ENCODE data around the gene NRSN1. TPM values are rescaled to one million over a fixed set of nuclear protein-coding genes. Genes with fewer than 3 reads are reported as not detected.

The NRSN1 gene
- total and polyA plus RNA-seq, 2 of the 13 experiments (the other 11 are each of a cell fraction or from before 2014, with no cell fraction given) = not detected

- TF ChIP-seq POGZ (CRISPR knock-in tag; IDR thresholded peaks at IDR 0.05) (no peak), ZNF143 (CRISPR knock-in tag; IDR thresholded peaks at IDR 0.05) (no peak), PLRG1 (conservative IDR thresholded peaks at IDR 0.05) (no peak), AKAP8 (CRISPR knock-in tag; IDR thresholded peaks at IDR 0.05) (no peak)
Measured at GRCh38 chr6:24089736-24090135, 36.3 kb upstream of the NRSN1 start (continued).

GRCh38 chr6:24092407-24092806 lies 33.6 kb upstream of the NRSN1 start:
- no peak for DNase-seq (ENCODE audit: low spot score)
- ChIA-PET CTCF (ENCODE audit: low intra/inter-chr PET ratio, low total read pairs) (no interaction called here), POLR2A (no interaction called here)
- BruUV-seq (replicated peaks) = no TSS peak
- intact Hi-C loops (cut with micrococcal nuclease; ENCODE audit: unreplicated experiment) (no loop called here), in situ Hi-C loops (cut with HindIII; ENCODE audit: extremely low pct_ligation_motif_present, low pct_unique_long_range_greater_than_20kb) (no loop called here)
- no peak for ATAC-seq
- H3K27ac ChIP-seq (ENCODE audit: extremely low read length, insufficient read depth, low read length) = no peak overlapping the region
- no peaks in the 10 kb centered on the region for H3K9me3 ChIP-seq (ENCODE audit: low read length)
- H4K20me1 ChIP-seq (ENCODE audit: insufficient read depth, low read length) = no peaks in the 10 kb centered on the region
- no peaks in the 10 kb centered on the region for H3K36me3 ChIP-seq (replicated peaks in 1 of 2; ENCODE audit: control insufficient read depth in 1 of 2, insufficient read depth in 2 of 2, low read length in 2 of 2)
- H2AFZ ChIP-seq (ENCODE audit: low read length) = no peak overlapping the region
- H3K4me1 ChIP-seq (ENCODE audit: insufficient read depth, low read length) = no peaks in the 10 kb centered on the region
- TF ChIP-seq ZNF18 (CRISPR knock-in tag; IDR thresholded peaks at IDR 0.05; ENCODE audit: insufficient replicate concordance) = no peak
- TF ChIP-seq SETDB1 (CRISPR knock-in tag; IDR thresholded peaks at IDR 0.05; ENCODE audit: borderline replicate concordance) = no peak
- no peak for TF ChIP-seq ZNF136 (CRISPR knock-in tag; IDR thresholded peaks at IDR 0.05; ENCODE audit: low read depth)
- no peak for TF ChIP-seq ZNF430 (CRISPR knock-in tag; IDR thresholded peaks at IDR 0.05)
- TF ChIP-seq RNF2 (conservative IDR thresholded peaks at IDR 0.05; ENCODE audit: low read depth) = no peak
- TF ChIP-seq ZNF644 (CRISPR knock-in tag; IDR thresholded peaks at IDR 0.05; ENCODE audit: low read depth) = no peak
- no peak for TF ChIP-seq CENPBD1 (CRISPR knock-in tag; IDR thresholded peaks at IDR 0.05; ENCODE audit: borderline replicate concordance, low read depth)
- TF ChIP-seq DMAP1 (CRISPR knock-in tag; IDR thresholded peaks at IDR 0.05) = no peak
- no peak for TF ChIP-seq NFYC (CRISPR knock-in tag; IDR thresholded peaks at IDR 0.05)
- TF ChIP-seq NAIF1 (CRISPR knock-in tag; IDR thresholded peaks at IDR 0.05; ENCODE audit: borderline replicate concordance) = no peak
- no peak for TF ChIP-seq KDM5B (CRISPR knock-in tag; IDR thresholded peaks at IDR 0.05; ENCODE audit: borderline replicate concordance)
- TF ChIP-seq REXO4 (CRISPR knock-in tag; IDR thresholded peaks at IDR 0.05; ENCODE audit: borderline replicate concordance) = no peak
- no peak for TF ChIP-seq SALL1 (CRISPR knock-in tag; IDR thresholded peaks at IDR 0.05)
- TF ChIP-seq ZNF816 (CRISPR knock-in tag; IDR thresholded peaks at IDR 0.05; ENCODE audit: borderline replicate concordance) = no peak
- TF ChIP-seq NCOA5 (CRISPR knock-in tag; IDR thresholded peaks at IDR 0.05) = no peak
- no peak for TF ChIP-seq ZSCAN22 (CRISPR knock-in tag; IDR thresholded peaks at IDR 0.05)
- no peak for TF ChIP-seq ZNF34 (CRISPR knock-in tag; IDR thresholded peaks at IDR 0.05; ENCODE audit: borderline replicate concordance)
- no peak for TF ChIP-seq JUN (CRISPR knock-in tag; IDR thresholded peaks at IDR 0.05)
- no peak for FAIRE-seq
- no peaks in the 10 kb centered on the region for H3K79me2 ChIP-seq (ENCODE audit: insufficient read depth, low read length)
- WGBS (ENCODE audit: low lambda C conversion rate) = 41% methylated on average over 3 of the region's 3 CpGs
- no peaks in the 10 kb centered on the region for H3K27me3 ChIP-seq (ENCODE audit: control insufficient read depth in 1 of 2, insufficient read depth in 2 of 2, low read length in 2 of 2)
- no peak overlapping the region for H3K4me3 ChIP-seq (replicated peaks in 1 of 3; ENCODE audit: insufficient read depth in 1 of 3, low read depth in 2 of 3, low read length in 3 of 3)
- H3K9ac ChIP-seq (ENCODE audit: insufficient read depth, low read depth, low read length) = no peak overlapping the region
- H3K4me2 ChIP-seq (ENCODE audit: low read depth, low read length) = no peak overlapping the region
